Esophagus muscularis mucosa (tissue), 4 donors: Measurements from ENCODE around the gene CD68. TPM values are rescaled to one million over a fixed set of nuclear protein-coding genes. Genes with fewer than 3 reads are reported as not detected.

Experiments used
- DNase-seq: peaks from one replicate; pipeline ENCODE4 v3.0.0-alpha.2; 2017; ENCODE audit errors: extremely low spot score
- H3K27ac ChIP-seq, 4 donors: fragments of 200-600 bp; sonication (generic); replicated peaks in 1 of 4; 1 replicate in 3 of 4; 2 replicates in 1 of 4; pipeline ENCODE4 v1.5.1; 2016 to 2019; ENCODE audit warnings: mild to moderate bottlenecking in 1 of 4
- H3K27me3 ChIP-seq, 4 donors: fragments of 200-600 bp; sonication (generic); one replicate each; pipeline versions ENCODE4 v1.5.1 to v1.6.0; 2016 to 2019
- H3K36me3 ChIP-seq, 4 donors: fragments of 200-600 bp; sonication (generic); one replicate each; pipeline ENCODE4 v1.5.1; 2016 to 2019
- H3K4me1 ChIP-seq, 4 donors: fragments of 200-600 bp; sonication (generic); one replicate each; pipeline ENCODE4 v1.5.1; 2016 to 2019
- H3K4me3 ChIP-seq, 4 donors: fragments of 200-600 bp; sonication (generic); 1 replicate in 2 of 4; 2 replicates in 2 of 4; pipeline ENCODE4 v1.5.1; 2016 to 2019; ENCODE audit warnings: mild to moderate bottlenecking in 4 of 4, moderate library complexity in 1 of 4
- H3K9me3 ChIP-seq, 4 donors: fragments of 200-600 bp; sonication (generic); 1 replicate in 3 of 4; 2 replicates in 1 of 4; pipeline ENCODE4 v1.5.1; 2016 to 2019
- EP300 ChIP-seq: sonication (generic); formaldehyde crosslinking; IDR thresholded peaks from one replicate; pipeline ENCODE4 v1.6.1; 2017; ENCODE audit warnings: antibody characterized with exemption
- POLR2A ChIP-seq: fragments of 450-650 bp; IDR thresholded peaks from one replicate; pipeline ENCODE4 v1.6.1; 2017; ENCODE audit warnings: antibody characterized with exemption, moderate library complexity, mild to moderate bottlenecking, low read depth
- POLR2AphosphoS5 ChIP-seq, 2 donors: sonication (generic); formaldehyde crosslinking; IDR thresholded peaks; one replicate each; pipeline ENCODE4 v1.6.1; 2017; ENCODE audit warnings: antibody characterized with exemption in 2 of 2
- WGBS: methylation state at CpG from one replicate; pipeline ENCODE4 v1.1.5; 2018; 5-methylcytosine and 5-hydroxymethylcytosine counted together
- intact Hi-C: fragments of 100-400 bp; cut with DNase I; formaldehyde crosslinking; loops from one replicate; pipeline ENCODE4 v1.15.1; 2023
- total RNA-seq, 4 donors: library from RNA; depleted of rRNA; stranded (reverse); fragments of >200 nt; gene quantifications; one replicate each; pipeline versions ENCODE4 v1.1.0 to v1.2.1, GENCODE V29; 2016
- TF ChIP-seq, protein P1 (sequence below), 3 experiments: fragments of 200-600 bp in 2 of 3; fragments of 450-650 bp in 1 of 3; sonication (generic) in 2 of 3; IDR thresholded peaks; one replicate each; pipeline ENCODE4 v1.5.1; 2017 to 2019; ENCODE audit warnings: antibody characterized with exemption in 3 of 3, mild to moderate bottlenecking in 2 of 3, moderate library complexity in 1 of 3

The CD68 gene
- total RNA-seq, 4 donors from 2014 or later: 34.5 to 70.7 (median 44.7) TPM

DNA sequence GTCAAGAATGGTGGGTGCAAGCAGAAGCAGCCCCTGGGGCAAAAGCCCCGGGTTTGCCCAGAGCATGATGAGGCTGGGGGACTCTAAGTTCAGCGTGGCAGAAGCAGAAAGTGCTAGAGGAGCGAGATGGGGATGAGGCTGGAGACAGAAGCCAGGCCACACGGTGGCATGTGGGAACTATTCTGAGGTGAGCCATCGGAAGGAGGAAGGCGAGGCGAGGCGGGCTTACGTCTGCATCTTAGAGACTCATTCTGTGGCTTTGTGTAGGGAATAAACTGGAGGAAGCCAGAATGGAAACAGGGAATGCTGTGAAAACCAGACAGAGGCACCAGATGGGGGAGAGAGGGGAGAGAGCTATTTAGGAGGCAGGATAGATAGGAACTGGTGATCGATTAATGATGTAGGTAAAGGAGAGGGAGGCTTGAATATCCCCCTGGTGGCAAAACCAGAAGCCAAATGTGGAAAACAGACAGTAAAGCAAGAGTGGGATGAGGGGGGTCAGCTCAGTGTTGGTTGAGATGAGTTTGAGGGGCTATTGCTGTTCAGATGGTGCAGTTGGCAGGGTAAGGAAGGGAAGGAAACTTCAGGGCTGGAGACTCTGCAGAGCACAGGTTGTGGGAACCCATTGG lies 24.0 kb upstream of the CD68 start:
- WGBS: 65% methylated on average over 10 of the region's 10 CpGs
- H3K36me3 ChIP-seq: peaks cover 3 to 26% (median 19%) of the 10 kb centered on the region in 4 donors
- intact Hi-C loops: loop anchor here (5.0 to 10.0 kb wide), 2 partner anchors 118 to 301 kb away; partner anchors contain the start of genes CTDNEP1, ELP5, FGF11 and TMEM102
- H3K4me1 ChIP-seq: peaks cover 34 to 40% (median 38%) of the 10 kb centered on the region in 4 donors
- no peaks in the 10 kb centered on the region for H3K9me3 ChIP-seq
- H3K27ac ChIP-seq: peak overlapping the region in 1 of 4 donors; percentile 30
- DNase-seq: no peak
- H3K4me3 ChIP-seq: no peak overlapping the region
- no peak for TF ChIP-seq POLR2AphosphoS5 (IDR thresholded peaks at IDR 0.05)
- TF ChIP-seq, protein P1, sequence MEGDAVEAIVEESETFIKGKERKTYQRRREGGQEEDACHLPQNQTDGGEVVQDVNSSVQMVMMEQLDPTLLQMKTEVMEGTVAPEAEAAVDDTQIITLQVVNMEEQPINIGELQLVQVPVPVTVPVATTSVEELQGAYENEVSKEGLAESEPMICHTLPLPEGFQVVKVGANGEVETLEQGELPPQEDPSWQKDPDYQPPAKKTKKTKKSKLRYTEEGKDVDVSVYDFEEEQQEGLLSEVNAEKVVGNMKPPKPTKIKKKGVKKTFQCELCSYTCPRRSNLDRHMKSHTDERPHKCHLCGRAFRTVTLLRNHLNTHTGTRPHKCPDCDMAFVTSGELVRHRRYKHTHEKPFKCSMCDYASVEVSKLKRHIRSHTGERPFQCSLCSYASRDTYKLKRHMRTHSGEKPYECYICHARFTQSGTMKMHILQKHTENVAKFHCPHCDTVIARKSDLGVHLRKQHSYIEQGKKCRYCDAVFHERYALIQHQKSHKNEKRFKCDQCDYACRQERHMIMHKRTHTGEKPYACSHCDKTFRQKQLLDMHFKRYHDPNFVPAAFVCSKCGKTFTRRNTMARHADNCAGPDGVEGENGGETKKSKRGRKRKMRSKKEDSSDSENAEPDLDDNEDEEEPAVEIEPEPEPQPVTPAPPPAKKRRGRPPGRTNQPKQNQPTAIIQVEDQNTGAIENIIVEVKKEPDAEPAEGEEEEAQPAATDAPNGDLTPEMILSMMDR (IDR thresholded peaks at IDR 0.05): no peak
- TF ChIP-seq POLR2A: no peak
- TF ChIP-seq EP300: no peak
- no peaks in the 10 kb centered on the region for H3K27me3 ChIP-seq

DNA sequence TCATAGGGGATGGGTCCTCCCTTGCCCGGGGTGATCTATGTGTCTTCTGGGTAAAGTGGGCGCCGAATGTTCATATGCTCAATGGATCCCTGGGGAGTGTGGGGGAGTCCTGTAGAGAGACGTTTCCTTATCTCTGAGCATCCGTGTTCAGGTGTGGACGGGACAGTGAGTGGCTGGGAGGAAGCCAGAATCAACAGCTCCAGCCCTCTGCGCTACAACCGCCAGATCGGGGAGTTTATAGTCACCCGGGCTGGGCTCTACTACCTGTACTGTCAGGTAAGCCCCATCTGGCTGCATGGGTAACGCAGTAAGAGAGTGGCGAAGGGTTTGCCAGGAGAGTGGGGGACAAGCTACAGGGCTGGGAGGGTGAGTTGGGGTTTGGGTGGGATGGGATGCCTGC lies 22.8 kb upstream of the CD68 start:
- TF ChIP-seq, protein P1 (IDR thresholded peaks at IDR 0.05): no peak
- TF ChIP-seq POLR2AphosphoS5 (IDR thresholded peaks at IDR 0.05) (no peak), POLR2A (no peak), EP300 (no peak)
- Histone ChIP-seq H3K36me3 (peaks cover 0 to 14% (median 9%) of the 10 kb centered on the region in 4 donors), H3K4me3 (no peak overlapping the region), H3K9me3 (no peaks in the 10 kb centered on the region), H3K4me1 (peaks cover 38 to 47% (median 42%) of the 10 kb centered on the region in 4 donors), H3K27ac (peak overlapping the region; percentile 89 to 99 (median 93)), H3K27me3 (no peaks in the 10 kb centered on the region)
- no peak for DNase-seq
- intact Hi-C loops: loop anchor here (5.0 to 10.0 kb wide), 2 partner anchors 119 to 302 kb away; partner anchors contain the start of genes CTDNEP1, ELP5, FGF11 and TMEM102
- 89% methylated on average over 11 of the region's 12 CpGs for WGBS

DNA sequence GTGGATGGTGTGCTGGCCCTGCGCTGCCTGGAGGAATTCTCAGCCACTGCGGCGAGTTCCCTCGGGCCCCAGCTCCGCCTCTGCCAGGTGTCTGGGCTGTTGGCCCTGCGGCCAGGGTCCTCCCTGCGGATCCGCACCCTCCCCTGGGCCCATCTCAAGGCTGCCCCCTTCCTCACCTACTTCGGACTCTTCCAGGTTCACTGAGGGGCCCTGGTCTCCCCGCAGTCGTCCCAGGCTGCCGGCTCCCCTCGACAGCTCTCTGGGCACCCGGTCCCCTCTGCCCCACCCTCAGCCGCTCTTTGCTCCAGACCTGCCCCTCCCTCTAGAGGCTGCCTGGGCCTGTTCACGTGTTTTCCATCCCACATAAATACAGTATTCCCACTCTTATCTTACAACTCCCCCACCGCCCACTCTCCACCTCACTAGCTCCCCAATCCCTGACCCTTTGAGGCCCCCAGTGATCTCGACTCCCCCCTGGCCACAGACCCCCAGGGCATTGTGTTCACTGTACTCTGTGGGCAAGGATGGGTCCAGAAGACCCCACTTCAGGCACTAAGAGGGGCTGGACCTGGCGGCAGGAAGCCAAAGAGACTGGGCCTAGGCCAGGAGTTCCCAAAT lies 22.2 kb upstream of the CD68 start:
- intact Hi-C loops: loop anchor here (5.0 to 10.0 kb wide), 2 partner anchors 120 to 302 kb away; partner anchors contain the start of genes CTDNEP1, ELP5, FGF11 and TMEM102

DNA sequence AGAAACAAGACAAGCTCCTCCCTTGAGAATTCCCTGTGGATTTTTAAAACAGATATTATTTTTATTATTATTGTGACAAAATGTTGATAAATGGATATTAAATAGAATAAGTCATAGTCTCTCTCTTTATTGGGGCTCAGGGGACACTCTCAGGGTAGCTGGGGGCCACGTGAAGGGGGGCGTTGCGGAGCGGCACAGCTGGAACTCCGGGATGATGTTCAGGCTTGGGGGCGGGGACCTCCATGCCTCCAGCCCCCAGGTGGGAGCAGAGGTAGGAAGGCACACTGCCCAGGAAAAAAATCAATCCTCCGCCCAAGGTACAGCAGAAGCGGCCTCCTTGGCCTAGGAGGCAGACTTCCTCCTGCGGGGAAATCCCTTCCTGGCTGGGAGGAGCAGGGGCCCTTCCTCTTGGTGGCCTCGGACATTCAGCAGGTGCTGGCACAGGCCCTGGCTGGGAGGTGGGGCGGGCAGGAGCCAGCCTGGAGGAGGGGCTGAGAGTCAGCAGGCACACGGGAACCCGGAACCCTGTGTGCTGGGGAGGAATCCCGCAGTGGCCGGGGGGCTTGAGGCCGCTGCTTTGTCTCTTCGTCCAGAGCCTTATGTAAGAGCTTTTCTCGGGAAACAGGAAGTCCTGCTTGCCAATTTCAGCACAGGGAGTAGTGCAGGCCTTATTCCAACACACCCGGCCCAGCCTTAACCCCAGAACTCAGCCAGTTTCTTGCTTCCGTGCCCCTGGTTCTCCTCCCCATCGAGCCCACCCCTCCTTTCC lies 21.5 kb upstream of the CD68 start:
- DNase-seq: peak; percentile 96
- intact Hi-C loops: loop anchor here (2.0 to 10.0 kb wide), 4 partner anchors 43 to 303 kb away; partner anchors contain the start of genes CTDNEP1, ELP5, FGF11 and POLR2A
- Histone ChIP-seq H3K27me3 (no peaks in the 10 kb centered on the region), H3K9me3 (no peaks in the 10 kb centered on the region), H3K36me3 (peaks cover 0 to 13% (median 9%) of the 10 kb centered on the region in 4 donors), H3K4me1 (peaks cover 45 to 57% (median 51%) of the 10 kb centered on the region in 4 donors), H3K4me3 (peak overlapping the region; percentile 74 to 96 (median 88)), H3K27ac (peak overlapping the region; percentile 89 to 99 (median 93))
- no peak for TF ChIP-seq POLR2A
- peak; percentile 86 to 90 for TF ChIP-seq POLR2AphosphoS5 (IDR thresholded peaks at IDR 0.05)
- 13% methylated on average over 18 of the region's 21 CpGs for WGBS

More for the DNA sequence above, 22.2 kb upstream of the CD68 start:
- DNase-seq: no peak
- no peaks in the 10 kb centered on the region for H3K9me3 ChIP-seq
- 62% methylated on average over 18 of the region's 19 CpGs for WGBS
- TF ChIP-seq, protein P1 (IDR thresholded peaks at IDR 0.05): no peak
- TF ChIP-seq EP300 (no peak), POLR2AphosphoS5 (IDR thresholded peaks at IDR 0.05) (no peak), POLR2A (no peak)
- H3K4me3 ChIP-seq: peak overlapping the region in 2 of 4 donors; percentile 74 to 96
- H3K27me3 ChIP-seq: no peaks in the 10 kb centered on the region
- peaks cover 0 to 12% (median 9%) of the 10 kb centered on the region in 4 donors for H3K36me3 ChIP-seq
- peaks cover 38 to 50% (median 44%) of the 10 kb centered on the region in 4 donors for H3K4me1 ChIP-seq
- H3K27ac ChIP-seq: peak overlapping the region; percentile 89 to 99 (median 93)
